Bronchial epithelial cell (primary cell): ENCODE measurements around the gene TMEM209. TPM values are rescaled to one million over a fixed set of nuclear protein-coding genes. Genes with fewer than 3 reads are reported as not detected.

Experiments used
- DNase-seq: peaks from one replicate; pipeline ENCODE4 v3.0.0-alpha.2; 2010; ENCODE audit warnings: low read depth
- FAIRE-seq: peaks from 2 replicates; lab custom pipeline; 2011; peaks lifted over from hg19 to GRCh38; lab: Jason Lieb, UNC
- H3K27me3 ChIP-seq: 2 replicates; pipeline ENCODE4 v1.5.1; 2011; ENCODE audit warnings: low read length; ENCODE audit not compliant: control insufficient read depth, insufficient read depth
- H3K36me3 ChIP-seq: 2 replicates; pipeline ENCODE4 v1.5.1; 2011; ENCODE audit warnings: low read length; ENCODE audit not compliant: control insufficient read depth, insufficient read depth
- H3K4me3 ChIP-seq: 2 replicates; pipeline ENCODE4 v1.5.1; 2011; ENCODE audit warnings: mild to moderate bottlenecking, low read depth, low read length, control low read depth
- CTCF ChIP-seq: IDR thresholded peaks from 2 replicates; pipeline ENCODE4 v1.5.1; 2011; ENCODE audit warnings: mild to moderate bottlenecking, moderate library complexity, low read length, control low read depth, inconsistent platforms; ENCODE audit not compliant: insufficient read depth, severe bottlenecking
- total RNA-seq: library from RNA; depleted of rRNA; stranded (reverse); fragments of >200 nt; gene quantifications from 2 replicates; pipeline ENCODE4 v1.2.1, GENCODE V29; 2014

TMEM209 gene
- total RNA-seq, 1 donor from 2014 or later = 7.4 TPM

GRCh38 chr7:130182990-130183389 lies 22.2 kb downstream of the TMEM209 start:
- TF ChIP-seq CTCF = no peak
- FAIRE-seq (no peak), DNase-seq (no peak)
- Histone ChIP-seq H3K36me3 (no peaks in the 10 kb centered on the region), H3K4me3 (no peak overlapping the region), H3K27me3 (no peaks in the 10 kb centered on the region)

GRCh38 chr7:130181263-130181605 lies 24.0 kb downstream of the TMEM209 start:
- no peak for TF ChIP-seq CTCF
- H3K27me3 ChIP-seq = no peaks in the 10 kb centered on the region
- no peak for FAIRE-seq
- DNase-seq = no peak
- H3K36me3 ChIP-seq = no peaks in the 10 kb centered on the region
- H3K4me3 ChIP-seq = no peak overlapping the region

GRCh38 chr7:130180571-130181262 lies 24.5 kb downstream of the TMEM209 start:
- Histone ChIP-seq H3K4me3 (no peak overlapping the region), H3K36me3 (no peaks in the 10 kb centered on the region), H3K27me3 (no peaks in the 10 kb centered on the region)
- TF ChIP-seq CTCF = no peak
- DNase-seq (peak; percentile 54), FAIRE-seq (no peak)

- Histone ChIP-seq H3K27me3 (no peaks in the 10 kb centered on the region), H3K4me3 (no peak overlapping the region), H3K36me3 (peaks cover 1% of the 10 kb centered on the region)
- DNase-seq = no peak
- no peak for TF ChIP-seq CTCF
- no peak for FAIRE-seq
These were observed 25.6 kb downstream of the TMEM209 start for GRCh38 chr7:130179631-130180030.

GRCh38 chr7:130178251-130178650 lies 27.0 kb downstream of the TMEM209 start:
- peaks cover 1% of the 10 kb centered on the region for H3K36me3 ChIP-seq
- H3K27me3 ChIP-seq = no peaks in the 10 kb centered on the region
- FAIRE-seq (no peak), DNase-seq (no peak)
- no peak for TF ChIP-seq CTCF
- no peak overlapping the region for H3K4me3 ChIP-seq
